ENCODE measurements around the gene CEP63. TPM values are rescaled to one million over a fixed set of nuclear protein-coding genes. Genes with fewer than 3 reads are reported as not detected.

The CEP63 gene
- total and polyA plus RNA-seq, 9 of the 15 experiments (the other 6 are each of a cell fraction or from before 2014, with no cell fraction given) = 5.1 to 17.8 (median 10.6) TPM

DNA sequence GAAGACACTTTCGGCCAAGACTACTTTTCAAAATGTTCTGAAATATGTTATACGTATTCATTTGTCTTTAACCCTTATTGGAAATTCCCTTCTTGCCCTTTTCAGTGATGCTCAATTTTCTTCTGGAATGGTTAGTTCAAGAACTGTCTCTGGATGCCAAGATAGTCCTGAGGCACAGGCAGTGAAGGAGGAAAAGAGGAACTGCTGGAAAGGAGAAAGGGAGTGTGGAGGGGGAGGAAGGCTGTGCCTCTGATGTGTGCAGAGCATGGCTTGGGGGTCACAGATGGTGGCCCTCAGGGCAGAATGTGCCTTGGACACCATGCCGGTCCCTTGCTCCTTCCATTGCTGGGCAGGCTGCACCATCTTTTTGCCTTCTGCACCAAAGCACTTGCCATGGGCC lies 73.7 kb downstream of the CEP63 start:
- FAIRE-seq (no peak), ATAC-seq (no peak), DNase-seq (ENCODE audit: extremely low read depth in 1 of 4, low spot score in 3 of 4) (no peak)
- CTCF ChIA-PET (ENCODE audit: low intra/inter-chr PET ratio) = no interaction called here
- Histone ChIP-seq H3K9me1 (ENCODE audit: control insufficient read depth, insufficient read depth, low read length) (no peaks in the 10 kb centered on the region), H3K79me2 (ENCODE audit: control insufficient read depth, insufficient read depth, low read length) (no peaks in the 10 kb centered on the region), H4K20me1 (replicated peaks; ENCODE audit: control insufficient read depth, insufficient read depth, low read length) (no peaks in the 10 kb centered on the region), H3K4me2 (ENCODE audit: insufficient read depth, low read length) (no peak overlapping the region), H3K27me3 (ENCODE audit: control insufficient read depth in 2 of 2, insufficient read depth in 2 of 2, low read length in 2 of 2) (no peaks in the 10 kb centered on the region), H3K4me1 (replicated peaks in 1 of 2; ENCODE audit: control insufficient read depth in 2 of 2, insufficient read depth in 2 of 2, low read length in 2 of 2) (no peaks in the 10 kb centered on the region), H3K9me3 (replicated peaks; ENCODE audit: control insufficient read depth, insufficient read depth, low read depth, low read length) (no peaks in the 10 kb centered on the region), H3K36me3 (ENCODE audit: control insufficient read depth, insufficient read depth, low read length) (no peaks in the 10 kb centered on the region), H2AFZ (ENCODE audit: low read depth, low read length) (no peak overlapping the region), H3K9ac (ENCODE audit: insufficient read depth in 1 of 2, low read depth in 2 of 2, low read length in 2 of 2) (no peak overlapping the region), H3K27ac (ENCODE audit: extremely low read depth, low read depth, low read length) (no peak overlapping the region), H3K4me3 (no peak overlapping the region)
- POLR2A ChIA-PET = no interaction called here
- intact Hi-C loops (cut with micrococcal nuclease) = no loop called here
- 73% methylated on average over 3 of the region's 3 CpGs for WGBS (ENCODE audit: insufficient coverage, low coverage, missing lambda C conversion rate)
- in situ Hi-C loops (cut with MboI) = no loop called here
- no TSS peak for BruUV-seq (replicated peaks)
- no peak for TF ChIP-seq ZNF316 (IDR thresholded peaks at IDR 0.05)
- TF ChIP-seq XRCC5 (IDR thresholded peaks at IDR 0.05; ENCODE audit: low read depth, low read length) = no peak
- peak; percentile 87; the same call in 1 of the 2 replicates for TF ChIP-seq SPI1 (IDR thresholded peaks at IDR 0.05; ENCODE audit: borderline replicate concordance, low read depth, low read length)
- TF ChIP-seq ZSCAN29 (IDR thresholded peaks at IDR 0.05) = no peak
- TF ChIP-seq CBX3 (IDR thresholded peaks at IDR 0.05; ENCODE audit: borderline replicate concordance in 1 of 2, low read length in 2 of 2) = no peak

- no peak overlapping the region for H3K27ac ChIP-seq (ENCODE audit: extremely low read depth, low read depth, low read length)
- WGBS (ENCODE audit: insufficient coverage, low coverage, missing lambda C conversion rate) = 35% methylated on average over 2 of the region's 4 CpGs
- ChIA-PET CTCF (ENCODE audit: low intra/inter-chr PET ratio) (no interaction called here), POLR2A (interaction anchor here (0.6 to 0.8 kb wide), 2 partner anchors 245 to 381 kb away, joined by 3 read pairs; no protein-coding TSS in a partner anchor)
- H4K20me1 ChIP-seq (replicated peaks; ENCODE audit: control insufficient read depth, insufficient read depth, low read length) = no peaks in the 10 kb centered on the region
- no peak overlapping the region for H3K9ac ChIP-seq (ENCODE audit: insufficient read depth in 1 of 2, low read depth in 2 of 2, low read length in 2 of 2)
- in situ Hi-C loops (cut with MboI) (no loop called here), intact Hi-C loops (cut with micrococcal nuclease) (no loop called here)
- TF ChIP-seq BRCA1 (IDR thresholded peaks at IDR 0.05) = no peak
- TF ChIP-seq BRCA1 (CRISPR knock-in tag; IDR thresholded peaks at IDR 0.05) = no peak
- no peak for TF ChIP-seq RHOXF2B (CRISPR knock-in tag; conservative IDR thresholded peaks at IDR 0.05)
- TF ChIP-seq HNRNPH1 (optimal IDR thresholded peaks at IDR 0.05; ENCODE audit: low read depth, low read length) = no peak
- no peak for TF ChIP-seq ZBTB12 (CRISPR knock-in tag; IDR thresholded peaks at IDR 0.05)
- no peak for TF ChIP-seq MCM2 (IDR thresholded peaks at IDR 0.05; ENCODE audit: low read depth)
- TF ChIP-seq BRF1 (IDR thresholded peaks at IDR 0.05; ENCODE audit: borderline replicate concordance, extremely low read depth, insufficient read length) = no peak
- no peak for TF ChIP-seq MCM5 (IDR thresholded peaks at IDR 0.05; ENCODE audit: low read depth)
- no peak for TF ChIP-seq ELF4 (CRISPR knock-in tag; IDR thresholded peaks at IDR 0.05)
- no peak for TF ChIP-seq SMARCA4 (IDR thresholded peaks at IDR 0.05)
- no peak for TF ChIP-seq ATF7 (IDR thresholded peaks at IDR 0.05)
- TF ChIP-seq HDAC6 (IDR thresholded peaks at IDR 0.05; ENCODE audit: low read depth, low read length) = no peak
- TF ChIP-seq TAF15 (IDR thresholded peaks at IDR 0.05; ENCODE audit: low read depth, low read length) = no peak
- no peak for TF ChIP-seq ZNF146 (CRISPR knock-in tag; IDR thresholded peaks at IDR 0.05; ENCODE audit: unreplicated experiment)
- FAIRE-seq = no peak
- H3K36me3 ChIP-seq (ENCODE audit: control insufficient read depth, insufficient read depth, low read length) = no peaks in the 10 kb centered on the region
- H3K27me3 ChIP-seq (ENCODE audit: control insufficient read depth in 2 of 2, insufficient read depth in 2 of 2, low read length in 2 of 2) = no peaks in the 10 kb centered on the region
- no peak overlapping the region for H3K4me2 ChIP-seq (ENCODE audit: insufficient read depth, low read length)
- BruUV-seq (replicated peaks) = no TSS peak
- no peaks in the 10 kb centered on the region for H3K4me1 ChIP-seq (replicated peaks in 1 of 2; ENCODE audit: control insufficient read depth in 2 of 2, insufficient read depth in 2 of 2, low read length in 2 of 2)
- H3K79me2 ChIP-seq (ENCODE audit: control insufficient read depth, insufficient read depth, low read length) = no peaks in the 10 kb centered on the region
- no peak overlapping the region for H3K4me3 ChIP-seq
- DNase-seq (ENCODE audit: extremely low read depth in 1 of 4, low spot score in 3 of 4) = no peak
- ATAC-seq = no peak
- H2AFZ ChIP-seq (ENCODE audit: low read depth, low read length) = no peak overlapping the region
- no peaks in the 10 kb centered on the region for H3K9me1 ChIP-seq (ENCODE audit: control insufficient read depth, insufficient read depth, low read length)
- no peaks in the 10 kb centered on the region for H3K9me3 ChIP-seq (replicated peaks; ENCODE audit: control insufficient read depth, insufficient read depth, low read depth, low read length)
These were observed 76.2 kb downstream of the CEP63 start for GRCh38 chr3:134562055-134562454.
